Cardiac muscle cell (in vitro differentiated cells and primary cell): ENCODE results near the gene DAAM1. TPM values are rescaled to one million over a fixed set of nuclear protein-coding genes. Genes with fewer than 3 reads are reported as not detected.

Experiments
- DNase-seq, 2 donors: peaks; one replicate each; pipeline versions ENCODE4 v3.0.0 to v3.0.0-alpha.2; 2010 to 2017; ENCODE audit warnings: low read depth in 1 of 2, low spot score in 1 of 2
- H3K27ac ChIP-seq: fragments of 200-600 bp; sonication (generic); 2 replicates; pipeline ENCODE4 v1.5.1; 2016
- H3K27me3 ChIP-seq: fragments of 200-600 bp; sonication (generic); 2 replicates; pipeline ENCODE4 v1.6.0; 2016; ENCODE audit warnings: control low read depth
- H3K36me3 ChIP-seq: fragments of 200-600 bp; sonication (generic); 2 replicates; pipeline ENCODE4 v1.5.1; 2016; ENCODE audit warnings: control low read depth
- H3K4me1 ChIP-seq: fragments of 200-600 bp; sonication (generic); 2 replicates; pipeline ENCODE4 v1.8.1; 2017; ENCODE audit warnings: low read depth, mild to moderate bottlenecking, mixed run types
- H3K4me3 ChIP-seq: fragments of 200-600 bp; sonication (generic); 2 replicates; pipeline ENCODE4 v1.5.1; 2016; ENCODE audit warnings: mild to moderate bottlenecking
- H3K9me3 ChIP-seq: fragments of 200-600 bp; sonication (generic); 2 replicates; pipeline ENCODE4 v1.5.1; 2017; ENCODE audit warnings: low read depth, mild to moderate bottlenecking, control low read depth
- CTCF ChIP-seq: IDR thresholded peaks from 2 replicates; pipeline ENCODE4 v1.5.1; 2012; ENCODE audit warnings: low read depth, mild to moderate bottlenecking, low read length
- polyA plus RNA-seq: library from polyadenylated mRNA; unstranded; fragments of >200 nt; fragmentation: Nextera tagmentation; extraction: Ambion mirVana; gene quantifications from 2 replicates; pipeline ENCODE4 v1.2.1, GENCODE V29; 2016
- total RNA-seq: library from RNA; depleted of rRNA; stranded (reverse); fragments of >200 nt; gene quantifications from 2 replicates; pipeline ENCODE4 v1.2.3, GENCODE V29; 2016

Gene DAAM1
- total and polyA plus RNA-seq, 2 experiments from 2014 or later = 33.9 to 34.2 TPM

DNA sequence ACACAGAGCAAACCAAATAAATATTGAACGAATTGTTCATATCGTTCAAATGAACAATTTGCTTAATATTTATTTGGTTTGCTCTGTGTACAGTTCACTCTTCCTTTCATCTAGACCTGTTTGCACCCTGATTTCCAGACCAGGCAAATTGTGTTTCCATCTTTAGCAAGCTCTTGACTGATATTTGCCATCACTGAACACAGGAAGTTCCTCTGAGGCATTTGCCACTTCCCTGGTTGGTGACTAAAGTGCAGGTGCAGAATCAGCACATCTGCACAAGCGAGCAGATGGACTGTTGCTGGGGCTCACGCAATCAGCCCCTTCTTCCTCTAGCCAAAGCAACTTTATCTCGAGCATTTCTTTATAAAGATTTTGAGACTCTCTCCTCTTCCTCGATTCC is 112.9 kb downstream of the DAAM1 start:
- no peak overlapping the region for H3K4me3 ChIP-seq
- H3K36me3 ChIP-seq = no peaks in the 10 kb centered on the region
- no peak for TF ChIP-seq CTCF
- no peak for DNase-seq
- no peaks in the 10 kb centered on the region for H3K27me3 ChIP-seq
- peaks cover 28% of the 10 kb centered on the region for H3K4me1 ChIP-seq
- no peaks in the 10 kb centered on the region for H3K9me3 ChIP-seq
- no peak overlapping the region for H3K27ac ChIP-seq

GRCh38 chr14:59302313-59302712 is 113.8 kb downstream of the DAAM1 start:
- DNase-seq = no peak
- Histone ChIP-seq H3K27me3 (no peaks in the 10 kb centered on the region), H3K27ac (no peak overlapping the region), H3K4me3 (no peak overlapping the region), H3K9me3 (no peaks in the 10 kb centered on the region), H3K36me3 (no peaks in the 10 kb centered on the region), H3K4me1 (peaks cover 32% of the 10 kb centered on the region)
- TF ChIP-seq CTCF = no peak

DNA sequence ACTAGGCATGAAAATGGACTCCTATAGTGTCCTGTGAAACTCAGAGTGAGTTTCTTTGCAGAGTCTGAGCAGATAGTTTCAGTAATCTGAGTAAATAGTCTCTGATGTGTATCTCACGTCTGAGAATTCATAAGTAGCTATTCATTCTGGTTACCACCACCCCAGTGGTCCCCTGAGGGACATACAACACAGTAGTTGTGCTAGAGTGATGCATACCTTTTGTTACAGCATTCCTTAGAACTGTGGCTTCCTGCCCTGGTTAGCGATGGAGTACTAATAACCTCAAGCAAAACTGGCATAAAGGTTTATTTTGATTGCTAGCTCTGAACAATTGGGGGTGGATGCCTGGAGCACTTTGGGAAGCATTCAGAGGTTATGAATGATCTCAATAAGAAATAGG is 114.7 kb downstream of the DAAM1 start:
- no peaks in the 10 kb centered on the region for H3K9me3 ChIP-seq
- no peaks in the 10 kb centered on the region for H3K36me3 ChIP-seq
- no peak for DNase-seq
- H3K4me3 ChIP-seq = no peak overlapping the region
- H3K27ac ChIP-seq = no peak overlapping the region
- TF ChIP-seq CTCF = no peak
- H3K4me1 ChIP-seq = peaks cover 32% of the 10 kb centered on the region
- H3K27me3 ChIP-seq = no peaks in the 10 kb centered on the region

- Histone ChIP-seq H3K36me3 (no peaks in the 10 kb centered on the region), H3K9me3 (no peaks in the 10 kb centered on the region), H3K27ac (peak overlapping the region; percentile 70), H3K4me1 (peaks cover 37% of the 10 kb centered on the region), H3K4me3 (no peak overlapping the region), H3K27me3 (no peaks in the 10 kb centered on the region)
- TF ChIP-seq CTCF = no peak
- DNase-seq = no peak
Measured at GRCh38 chr14:59305231-59305630, 116.8 kb downstream of the DAAM1 start.

- Histone ChIP-seq H3K4me1 (peaks cover 38% of the 10 kb centered on the region), H3K27me3 (no peaks in the 10 kb centered on the region), H3K4me3 (no peak overlapping the region), H3K9me3 (no peaks in the 10 kb centered on the region), H3K27ac (peak overlapping the region; percentile 70), H3K36me3 (no peaks in the 10 kb centered on the region)
- no peak for TF ChIP-seq CTCF
- DNase-seq = peak in 1 of 2 donors; percentile 54
Measured at GRCh38 chr14:59305836-59306555, 117.5 kb downstream of the DAAM1 start.
